WTC11 (cell line): ENCODE results near the gene HSPA4.

Source experiments
- ATF1 ChIP-seq: sonication (generic); formaldehyde crosslinking; IDR thresholded peaks from 2 replicates; pipeline ENCODE4 v1.8.1; 2023; ENCODE audit warnings: mild to moderate bottlenecking, moderate library complexity, missing genetic modification reagents
- FOXK1 ChIP-seq: sonication (generic); formaldehyde crosslinking; IDR thresholded peaks from 2 replicates; pipeline ENCODE4 v1.8.0; 2022; ENCODE audit warnings: mild to moderate bottlenecking, moderate library complexity, missing genetic modification reagents
- IRF1 ChIP-seq: sonication (generic); formaldehyde crosslinking; IDR thresholded peaks from 2 replicates; pipeline ENCODE4 v1.8.0; 2023; ENCODE audit warnings: missing genetic modification reagents
- JUN ChIP-seq: sonication (generic); formaldehyde crosslinking; IDR thresholded peaks from 2 replicates; pipeline ENCODE4 v1.8.0; 2023; ENCODE audit warnings: mild to moderate bottlenecking, missing genetic modification reagents
- TEAD1 ChIP-seq: sonication (generic); formaldehyde crosslinking; IDR thresholded peaks from 2 replicates; pipeline ENCODE4 v1.8.0; 2022; ENCODE audit warnings: mild to moderate bottlenecking, missing genetic modification reagents
- ZNF232 ChIP-seq: sonication (generic); formaldehyde crosslinking; IDR thresholded peaks from 2 replicates; pipeline ENCODE4 v1.8.0; 2022; ENCODE audit warnings: mild to moderate bottlenecking, missing genetic modification reagents
- ZNF512 ChIP-seq: sonication (generic); formaldehyde crosslinking; IDR thresholded peaks from 2 replicates; pipeline ENCODE4 v1.8.1; 2022; ENCODE audit warnings: missing genetic modification reagents, borderline replicate concordance
- TF ChIP-seq, protein P1 (sequence below): fragments of 200-600 bp; IDR thresholded peaks from 2 replicates; pipeline ENCODE4 v1.8.0; 2022; ENCODE audit warnings: antibody characterized with exemption
- TF ChIP-seq, protein P2 (sequence below): sonication (generic); formaldehyde crosslinking; IDR thresholded peaks from 2 replicates; pipeline ENCODE4 v1.8.1; 2023; ENCODE audit warnings: mild to moderate bottlenecking, missing genetic modification reagents, moderate library complexity

GRCh38 chr5:133051542-133052316, at the start of gene HSPA4:
- TF ChIP-seq JUN = peak; percentile 77; the same call in 1 of the 2 replicates
- TF ChIP-seq, protein P1, sequence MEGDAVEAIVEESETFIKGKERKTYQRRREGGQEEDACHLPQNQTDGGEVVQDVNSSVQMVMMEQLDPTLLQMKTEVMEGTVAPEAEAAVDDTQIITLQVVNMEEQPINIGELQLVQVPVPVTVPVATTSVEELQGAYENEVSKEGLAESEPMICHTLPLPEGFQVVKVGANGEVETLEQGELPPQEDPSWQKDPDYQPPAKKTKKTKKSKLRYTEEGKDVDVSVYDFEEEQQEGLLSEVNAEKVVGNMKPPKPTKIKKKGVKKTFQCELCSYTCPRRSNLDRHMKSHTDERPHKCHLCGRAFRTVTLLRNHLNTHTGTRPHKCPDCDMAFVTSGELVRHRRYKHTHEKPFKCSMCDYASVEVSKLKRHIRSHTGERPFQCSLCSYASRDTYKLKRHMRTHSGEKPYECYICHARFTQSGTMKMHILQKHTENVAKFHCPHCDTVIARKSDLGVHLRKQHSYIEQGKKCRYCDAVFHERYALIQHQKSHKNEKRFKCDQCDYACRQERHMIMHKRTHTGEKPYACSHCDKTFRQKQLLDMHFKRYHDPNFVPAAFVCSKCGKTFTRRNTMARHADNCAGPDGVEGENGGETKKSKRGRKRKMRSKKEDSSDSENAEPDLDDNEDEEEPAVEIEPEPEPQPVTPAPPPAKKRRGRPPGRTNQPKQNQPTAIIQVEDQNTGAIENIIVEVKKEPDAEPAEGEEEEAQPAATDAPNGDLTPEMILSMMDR = no peak
- TF ChIP-seq FOXK1 = no peak
- peak; percentile 48; the same call in 1 of the 2 replicates for TF ChIP-seq IRF1 (CRISPR knock-in tag)
- TF ChIP-seq ZNF512 (CRISPR knock-in tag) = no peak
- TF ChIP-seq TEAD1 (CRISPR knock-in tag) = peak; percentile 20; the same call in 1 of the 2 replicates
- TF ChIP-seq, protein P2, sequence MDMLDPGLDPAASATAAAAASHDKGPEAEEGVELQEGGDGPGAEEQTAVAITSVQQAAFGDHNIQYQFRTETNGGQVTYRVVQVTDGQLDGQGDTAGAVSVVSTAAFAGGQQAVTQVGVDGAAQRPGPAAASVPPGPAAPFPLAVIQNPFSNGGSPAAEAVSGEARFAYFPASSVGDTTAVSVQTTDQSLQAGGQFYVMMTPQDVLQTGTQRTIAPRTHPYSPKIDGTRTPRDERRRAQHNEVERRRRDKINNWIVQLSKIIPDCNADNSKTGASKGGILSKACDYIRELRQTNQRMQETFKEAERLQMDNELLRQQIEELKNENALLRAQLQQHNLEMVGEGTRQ = no peak
- 0 out of 2 replicates have a peak, but pooled peaks have one; percentile 37 for TF ChIP-seq ZNF232
- no peak for TF ChIP-seq ATF1
